GM23338 (cell line): Measurements from ENCODE around the gene RFC2. TPM values are rescaled to one million over a fixed set of nuclear protein-coding genes. Genes with fewer than 3 reads are reported as not detected.

ENCODE experiments used
- ATAC-seq: fragments of 200-7000 bp; cut with Tn5 transposase; 3 replicates; pipeline ENCODE4 v1.9.1; 2020
- DNase-seq: peaks from one replicate; pipeline ENCODE4 v3.0.0-alpha.2; 2015; ENCODE audit warnings: low spot score
- H2AFZ ChIP-seq: fragments of 200-600 bp; sonication (generic); 2 replicates; pipeline ENCODE4 v1.8.0; 2016; ENCODE audit warnings: antibody characterized with exemption, mild to moderate bottlenecking, moderate library complexity
- H3F3A ChIP-seq: fragments of 200-600 bp; sonication (generic); replicated peaks from 2 replicates; pipeline ENCODE4 v1.8.0; 2017; ENCODE audit warnings: antibody characterized with exemption, mixed run types, low read depth
- H3K27ac ChIP-seq: fragments of 200-600 bp; sonication (generic); 2 replicates; pipeline ENCODE4 v1.6.1; 2016; ENCODE audit warnings: low read depth
- H3K27me3 ChIP-seq: fragments of 200-600 bp; sonication (generic); 2 replicates; pipeline ENCODE4 v1.8.0; 2016; ENCODE audit warnings: mild to moderate bottlenecking, mixed run types, moderate library complexity; ENCODE audit not compliant: insufficient read depth
- H3K36me3 ChIP-seq: fragments of 200-600 bp; sonication (generic); 2 replicates; pipeline ENCODE4 v1.8.0; 2016; ENCODE audit warnings: mild to moderate bottlenecking; ENCODE audit not compliant: insufficient read depth
- H3K4me1 ChIP-seq: fragments of 200-600 bp; sonication (generic); 2 replicates; pipeline ENCODE4 v1.8.0; 2016; ENCODE audit warnings: mild to moderate bottlenecking, moderate library complexity; ENCODE audit not compliant: insufficient read depth
- H3K4me2 ChIP-seq: fragments of 200-600 bp; sonication (generic); 2 replicates; pipeline ENCODE4 v1.7.1; 2017; ENCODE audit warnings: mixed run types
- H3K4me3 ChIP-seq: fragments of 200-600 bp; sonication (generic); 2 replicates; pipeline ENCODE4 v1.6.1; 2016; ENCODE audit warnings: mixed run types
- H3K79me2 ChIP-seq: fragments of 200-600 bp; sonication (generic); replicated peaks from 2 replicates; pipeline ENCODE4 v1.8.0; 2017; ENCODE audit warnings: mild to moderate bottlenecking; ENCODE audit not compliant: insufficient read depth
- H3K9me2 ChIP-seq: fragments of 200-600 bp; sonication (generic); 2 replicates; pipeline ENCODE4 v1.8.0; 2017; ENCODE audit not compliant: insufficient read depth
- H4K20me1 ChIP-seq: fragments of 200-600 bp; sonication (generic); replicated peaks from 2 replicates; pipeline ENCODE4 v1.8.0; 2017; ENCODE audit warnings: mild to moderate bottlenecking; ENCODE audit not compliant: insufficient read depth
- H3K27ac Mint-ChIP-seq: 2 replicates; pipeline ENCODE4 v1.8.0; 2020; ENCODE audit warnings: inconsistent platforms, mild to moderate bottlenecking, moderate library complexity, mixed read lengths
- H3K27me3 Mint-ChIP-seq: 3 replicates; pipeline ENCODE4 v1.8.0; 2022; ENCODE audit warnings: low read depth, mild to moderate bottlenecking, moderate library complexity, mixed read lengths, inconsistent platforms; ENCODE audit not compliant: insufficient read depth, poor library complexity
- H3K36me3 Mint-ChIP-seq: 3 replicates; pipeline ENCODE4 v1.8.0; 2021; ENCODE audit warnings: low read depth, mild to moderate bottlenecking, inconsistent platforms, moderate library complexity, mixed read lengths
- H3K4me1 Mint-ChIP-seq: 3 replicates; pipeline ENCODE4 v1.8.0; 2020; ENCODE audit warnings: mild to moderate bottlenecking, inconsistent platforms, mixed read lengths
- H3K4me3 Mint-ChIP-seq: 3 replicates; pipeline ENCODE4 v1.8.0; 2021; ENCODE audit warnings: moderate library complexity, mild to moderate bottlenecking, inconsistent platforms, mixed read lengths
- H3K9me3 Mint-ChIP-seq: 3 replicates; pipeline ENCODE4 v1.8.0; 2020; ENCODE audit warnings: moderate library complexity, mild to moderate bottlenecking, inconsistent platforms, mixed read lengths
- EZH2 ChIP-seq: fragments of 200-600 bp; sonication (generic); IDR thresholded peaks from one replicate; pipeline ENCODE4 v1.8.0; 2017; ENCODE audit warnings: antibody characterized with exemption, mild to moderate bottlenecking, low read depth; ENCODE audit not compliant: unreplicated experiment
- EZH2phosphoT487 ChIP-seq: fragments of 200-600 bp; sonication (generic); IDR thresholded peaks from one replicate; pipeline ENCODE4 v1.8.1; 2018; ENCODE audit warnings: antibody characterized with exemption; ENCODE audit not compliant: unreplicated experiment
- JUNB ChIP-seq: IDR thresholded peaks from one replicate; pipeline ENCODE4 v1.6.1; 2016; ENCODE audit warnings: antibody characterized with exemption; ENCODE audit not compliant: unreplicated experiment
- NANOG ChIP-seq: IDR thresholded peaks from 2 replicates; pipeline ENCODE4 v1.6.1; 2016; ENCODE audit warnings: antibody characterized with exemption, borderline replicate concordance
- STAT1 ChIP-seq: IDR thresholded peaks from one replicate; pipeline ENCODE4 v1.6.1; 2016; ENCODE audit warnings: antibody characterized with exemption; ENCODE audit not compliant: unreplicated experiment
- ZNF114 ChIP-seq: fragments of 250-450 bp; sonication (Bioruptor Pico); IDR thresholded peaks from 2 replicates; pipeline ENCODE4 v1.5.0; 2020; ENCODE audit warnings: mild to moderate bottlenecking, moderate library complexity
- ZNF331 ChIP-seq: fragments of 250-450 bp; sonication (Bioruptor Pico); IDR thresholded peaks from 2 replicates; pipeline ENCODE4 v1.5.0; 2020; ENCODE audit warnings: low read depth, mild to moderate bottlenecking, moderate library complexity
- polyA plus RNA-seq: library from polyadenylated mRNA; unstranded; fragments of >200 nt; fragmentation: Nextera tagmentation; extraction: Ambion mirVana; gene quantifications from 2 replicates; pipeline ENCODE4 v1.2.1, GENCODE V29; 2016
- total RNA-seq: library from RNA; depleted of rRNA; stranded (reverse); fragments of >200 nt; shearing (Covaris generic); gene quantifications from 2 replicates; pipeline ENCODE4 v1.2.3, GENCODE V29; 2014
- TF ChIP-seq, protein P1 (sequence below), 2 experiments: fragments of 200-600 bp in 1 of 2; sonication (generic) in 1 of 2; conservative IDR thresholded peaks; 2 replicates each; pipeline versions ENCODE4 v1.5.1 to v1.6.1; 2016 to 2017; ENCODE audit warnings: antibody characterized with exemption in 2 of 2, low read depth in 2 of 2, mild to moderate bottlenecking in 2 of 2, moderate library complexity in 1 of 2
- TF ChIP-seq, protein P2 (sequence below): IDR thresholded peaks from one replicate; pipeline ENCODE4 v1.6.1; 2018; ENCODE audit warnings: antibody characterized with exemption; ENCODE audit not compliant: unreplicated experiment
- TF ChIP-seq, protein P3 (sequence below): IDR thresholded peaks from 2 replicates; pipeline ENCODE4 v1.6.1; 2016; ENCODE audit warnings: antibody characterized with exemption

The RFC2 gene
- total and polyA plus RNA-seq, 2 experiments from 2014 or later: 56.4 to 75.2 TPM

DNA sequence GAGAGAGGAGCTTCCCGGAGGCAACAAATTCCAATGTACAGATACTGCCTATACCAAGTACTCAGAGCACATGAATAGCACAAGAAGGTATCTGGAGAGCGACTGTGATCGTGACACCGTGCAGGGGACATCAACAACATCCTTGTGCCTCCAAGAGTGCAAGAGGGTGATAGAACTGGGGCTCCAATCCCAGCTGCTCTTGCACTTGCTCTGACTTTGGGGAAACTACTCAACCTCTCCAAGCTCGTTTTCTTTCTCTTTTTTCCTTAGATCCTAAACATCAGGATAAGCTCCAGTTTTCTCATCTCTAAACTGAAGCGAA is 12.1 kb downstream of the RFC2 start:
- Mint-ChIP-seq H3K27me3 (peaks cover 3% of the 10 kb centered on the region), H3K27ac (no peak overlapping the region), H3K9me3 (no peaks in the 10 kb centered on the region), H3K4me3 (no peak overlapping the region), H3K36me3 (peaks cover 80% of the 10 kb centered on the region), H3K4me1 (no peaks in the 10 kb centered on the region)
- H3K27ac ChIP-seq: no peak overlapping the region
- no peaks in the 10 kb centered on the region for H3K9me2 ChIP-seq
- H4K20me1 ChIP-seq: no peaks in the 10 kb centered on the region; the same call in 1 of the 2 replicates
- ATAC-seq: no peak
- no peaks in the 10 kb centered on the region for H3K27me3 ChIP-seq
- no peak overlapping the region for H3K4me2 ChIP-seq
- no peak for DNase-seq
- no peaks in the 10 kb centered on the region for H3K4me1 ChIP-seq
- no peaks in the 10 kb centered on the region for H3K79me2 ChIP-seq
- H2AFZ ChIP-seq: no peak overlapping the region
- TF ChIP-seq, protein P1, sequence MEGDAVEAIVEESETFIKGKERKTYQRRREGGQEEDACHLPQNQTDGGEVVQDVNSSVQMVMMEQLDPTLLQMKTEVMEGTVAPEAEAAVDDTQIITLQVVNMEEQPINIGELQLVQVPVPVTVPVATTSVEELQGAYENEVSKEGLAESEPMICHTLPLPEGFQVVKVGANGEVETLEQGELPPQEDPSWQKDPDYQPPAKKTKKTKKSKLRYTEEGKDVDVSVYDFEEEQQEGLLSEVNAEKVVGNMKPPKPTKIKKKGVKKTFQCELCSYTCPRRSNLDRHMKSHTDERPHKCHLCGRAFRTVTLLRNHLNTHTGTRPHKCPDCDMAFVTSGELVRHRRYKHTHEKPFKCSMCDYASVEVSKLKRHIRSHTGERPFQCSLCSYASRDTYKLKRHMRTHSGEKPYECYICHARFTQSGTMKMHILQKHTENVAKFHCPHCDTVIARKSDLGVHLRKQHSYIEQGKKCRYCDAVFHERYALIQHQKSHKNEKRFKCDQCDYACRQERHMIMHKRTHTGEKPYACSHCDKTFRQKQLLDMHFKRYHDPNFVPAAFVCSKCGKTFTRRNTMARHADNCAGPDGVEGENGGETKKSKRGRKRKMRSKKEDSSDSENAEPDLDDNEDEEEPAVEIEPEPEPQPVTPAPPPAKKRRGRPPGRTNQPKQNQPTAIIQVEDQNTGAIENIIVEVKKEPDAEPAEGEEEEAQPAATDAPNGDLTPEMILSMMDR (conservative IDR thresholded peaks at IDR 0.05; ENCODE audit: low read depth in 2 of 2): no peak
- TF ChIP-seq, protein P2, sequence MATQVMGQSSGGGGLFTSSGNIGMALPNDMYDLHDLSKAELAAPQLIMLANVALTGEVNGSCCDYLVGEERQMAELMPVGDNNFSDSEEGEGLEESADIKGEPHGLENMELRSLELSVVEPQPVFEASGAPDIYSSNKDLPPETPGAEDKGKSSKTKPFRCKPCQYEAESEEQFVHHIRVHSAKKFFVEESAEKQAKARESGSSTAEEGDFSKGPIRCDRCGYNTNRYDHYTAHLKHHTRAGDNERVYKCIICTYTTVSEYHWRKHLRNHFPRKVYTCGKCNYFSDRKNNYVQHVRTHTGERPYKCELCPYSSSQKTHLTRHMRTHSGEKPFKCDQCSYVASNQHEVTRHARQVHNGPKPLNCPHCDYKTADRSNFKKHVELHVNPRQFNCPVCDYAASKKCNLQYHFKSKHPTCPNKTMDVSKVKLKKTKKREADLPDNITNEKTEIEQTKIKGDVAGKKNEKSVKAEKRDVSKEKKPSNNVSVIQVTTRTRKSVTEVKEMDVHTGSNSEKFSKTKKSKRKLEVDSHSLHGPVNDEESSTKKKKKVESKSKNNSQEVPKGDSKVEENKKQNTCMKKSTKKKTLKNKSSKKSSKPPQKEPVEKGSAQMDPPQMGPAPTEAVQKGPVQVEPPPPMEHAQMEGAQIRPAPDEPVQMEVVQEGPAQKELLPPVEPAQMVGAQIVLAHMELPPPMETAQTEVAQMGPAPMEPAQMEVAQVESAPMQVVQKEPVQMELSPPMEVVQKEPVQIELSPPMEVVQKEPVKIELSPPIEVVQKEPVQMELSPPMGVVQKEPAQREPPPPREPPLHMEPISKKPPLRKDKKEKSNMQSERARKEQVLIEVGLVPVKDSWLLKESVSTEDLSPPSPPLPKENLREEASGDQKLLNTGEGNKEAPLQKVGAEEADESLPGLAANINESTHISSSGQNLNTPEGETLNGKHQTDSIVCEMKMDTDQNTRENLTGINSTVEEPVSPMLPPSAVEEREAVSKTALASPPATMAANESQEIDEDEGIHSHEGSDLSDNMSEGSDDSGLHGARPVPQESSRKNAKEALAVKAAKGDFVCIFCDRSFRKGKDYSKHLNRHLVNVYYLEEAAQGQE: no peak
- TF ChIP-seq ZNF331 (CRISPR knock-in tag): no peak
- TF ChIP-seq STAT1: no peak
- no peak for TF ChIP-seq JUNB
- no peak overlapping the region for H3K4me3 ChIP-seq
- 0 out of 2 replicates have a peak, but pooled peaks cover 8% of the 10 kb centered on the region for H3F3A ChIP-seq
- peaks cover 55% of the 10 kb centered on the region for H3K36me3 ChIP-seq

DNA sequence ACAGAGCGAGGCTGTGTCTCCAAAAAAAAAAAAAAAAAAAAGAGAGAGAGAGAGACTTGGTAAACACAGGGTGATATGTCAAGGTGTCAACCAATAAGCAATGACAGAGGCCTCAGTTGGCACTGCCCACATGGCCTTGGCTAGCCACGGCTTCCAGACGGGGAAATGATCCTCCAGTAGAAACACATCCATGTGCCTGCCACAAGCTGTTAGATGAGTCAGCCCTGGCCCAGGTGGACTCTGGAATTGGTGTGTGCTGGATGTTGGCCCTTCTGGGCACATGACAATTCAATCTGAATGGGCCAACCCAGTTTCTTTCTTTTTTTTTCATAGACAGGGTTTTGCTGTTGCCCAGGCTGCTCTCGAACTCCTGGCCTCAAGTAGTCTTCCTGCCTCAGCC is 13.7 kb downstream of the RFC2 start:
- ATAC-seq (no peak), DNase-seq (no peak)
- Histone ChIP-seq H3K4me3 (no peak overlapping the region), H2AFZ (no peak overlapping the region), H4K20me1 (no peaks in the 10 kb centered on the region; the same call in 1 of the 2 replicates), H3K4me2 (no peak overlapping the region), H3K36me3 (peaks cover 61% of the 10 kb centered on the region), H3K27me3 (no peaks in the 10 kb centered on the region), H3F3A (0 out of 2 replicates have a peak, but pooled peaks cover 11% of the 10 kb centered on the region), H3K9me2 (no peaks in the 10 kb centered on the region), H3K27ac (no peak overlapping the region), H3K79me2 (no peaks in the 10 kb centered on the region), H3K4me1 (no peaks in the 10 kb centered on the region)
- no peak overlapping the region for H3K4me3 Mint-ChIP-seq
- peaks cover 3% of the 10 kb centered on the region for H3K27me3 Mint-ChIP-seq
- no peaks in the 10 kb centered on the region for H3K9me3 Mint-ChIP-seq
- H3K4me1 Mint-ChIP-seq: no peaks in the 10 kb centered on the region
- H3K36me3 Mint-ChIP-seq: peaks cover 84% of the 10 kb centered on the region
- no peak overlapping the region for H3K27ac Mint-ChIP-seq
- TF ChIP-seq ZNF331 (CRISPR knock-in tag) (no peak), NANOG (no peak), EZH2 (no peak), STAT1 (no peak), ZNF114 (CRISPR knock-in tag) (no peak), EZH2phosphoT487 (no peak)
- TF ChIP-seq, protein P3, sequence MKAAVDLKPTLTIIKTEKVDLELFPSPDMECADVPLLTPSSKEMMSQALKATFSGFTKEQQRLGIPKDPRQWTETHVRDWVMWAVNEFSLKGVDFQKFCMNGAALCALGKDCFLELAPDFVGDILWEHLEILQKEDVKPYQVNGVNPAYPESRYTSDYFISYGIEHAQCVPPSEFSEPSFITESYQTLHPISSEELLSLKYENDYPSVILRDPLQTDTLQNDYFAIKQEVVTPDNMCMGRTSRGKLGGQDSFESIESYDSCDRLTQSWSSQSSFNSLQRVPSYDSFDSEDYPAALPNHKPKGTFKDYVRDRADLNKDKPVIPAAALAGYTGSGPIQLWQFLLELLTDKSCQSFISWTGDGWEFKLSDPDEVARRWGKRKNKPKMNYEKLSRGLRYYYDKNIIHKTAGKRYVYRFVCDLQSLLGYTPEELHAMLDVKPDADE: no peak
